Measurements from ENCODE around the gene UTP14C.
"Not testable (repeated sequence)": the region's sequence is repeated elsewhere in the genome, so short reads cannot be mapped to it uniquely, and the experiment has no call there.

UTP14C gene, protein sequence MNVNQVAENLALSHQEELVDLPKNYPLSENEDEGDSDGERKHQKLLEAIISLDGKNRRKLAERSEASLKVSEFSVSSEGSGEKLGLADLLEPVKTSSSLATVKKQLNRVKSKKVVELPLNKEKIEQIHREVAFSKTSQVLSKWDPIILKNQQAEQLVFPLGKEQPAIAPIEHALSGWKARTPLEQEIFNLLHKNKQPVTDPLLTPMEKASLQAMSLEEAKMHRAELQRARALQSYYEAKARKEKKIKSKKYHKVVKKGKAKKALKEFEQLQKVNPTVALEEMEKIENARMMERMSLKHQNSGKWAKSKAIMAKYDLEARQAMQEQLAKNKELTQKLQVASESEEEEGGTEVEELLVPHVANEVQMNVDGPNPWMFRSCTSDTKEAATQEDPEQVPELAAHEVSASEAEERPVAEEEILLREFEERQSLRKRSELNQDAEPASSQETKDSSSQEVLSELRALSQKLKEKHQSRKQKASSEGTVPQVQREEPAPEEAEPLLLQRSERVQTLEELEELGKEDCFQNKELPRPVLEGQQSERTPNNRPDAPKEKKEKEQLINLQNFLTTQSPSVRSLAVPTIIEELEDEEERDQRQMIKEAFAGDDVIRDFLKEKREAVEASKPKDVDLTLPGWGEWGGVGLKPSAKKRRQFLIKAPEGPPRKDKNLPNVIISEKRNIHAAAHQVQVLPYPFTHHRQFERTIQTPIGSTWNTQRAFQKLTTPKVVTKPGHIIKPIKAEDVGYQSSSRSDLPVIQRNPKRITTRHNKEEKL

DNA sequence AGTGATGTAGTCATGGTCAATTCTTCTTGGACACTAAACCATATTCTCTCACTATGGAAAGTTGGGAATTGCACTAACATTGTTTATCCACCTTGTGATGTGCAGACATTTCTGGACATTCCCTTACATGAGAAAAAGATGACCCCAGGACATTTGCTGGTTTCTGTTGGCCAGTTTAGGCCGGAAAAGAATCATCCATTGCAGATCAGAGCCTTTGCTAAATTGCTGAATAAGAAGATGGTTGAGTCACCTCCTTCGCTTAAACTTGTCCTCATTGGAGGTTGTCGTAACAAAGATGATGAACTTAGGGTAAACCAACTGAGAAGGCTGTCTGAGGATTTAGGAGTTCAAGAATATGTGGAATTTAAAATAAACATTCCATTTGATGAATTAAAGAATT lies at the start of gene UTP14C:
Gene UTP14C, plus strand, starts transcription at position 211 of the 400 bp plus-strand sequence. CDS start 4,114 bp downstream, outside the sequence.
- no peak for FAIRE-seq

- FAIRE-seq: no peak
Measured at GRCh38 chr13:51976423-51976822, 48.1 kb upstream of the UTP14C start.

DNA sequence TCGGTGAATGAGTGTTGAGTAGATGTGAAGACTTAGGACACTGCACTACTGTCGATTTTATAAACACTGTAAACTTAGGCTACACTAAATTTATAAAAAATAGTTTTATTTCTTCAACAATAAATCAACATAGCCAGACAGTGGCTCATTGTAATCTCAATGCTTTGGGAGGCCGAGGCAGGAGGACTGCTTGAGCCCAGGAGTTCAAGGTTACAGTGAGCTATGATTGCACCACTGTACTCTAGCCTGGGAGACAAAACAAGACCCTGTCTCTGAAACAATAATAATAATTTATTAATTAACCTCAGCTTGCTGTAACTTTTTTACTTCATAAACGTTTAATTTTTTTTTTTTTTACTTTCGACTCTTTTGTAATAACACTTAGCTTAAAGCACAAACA lies 47.6 kb upstream of the UTP14C start:
- FAIRE-seq: no peak

DNA sequence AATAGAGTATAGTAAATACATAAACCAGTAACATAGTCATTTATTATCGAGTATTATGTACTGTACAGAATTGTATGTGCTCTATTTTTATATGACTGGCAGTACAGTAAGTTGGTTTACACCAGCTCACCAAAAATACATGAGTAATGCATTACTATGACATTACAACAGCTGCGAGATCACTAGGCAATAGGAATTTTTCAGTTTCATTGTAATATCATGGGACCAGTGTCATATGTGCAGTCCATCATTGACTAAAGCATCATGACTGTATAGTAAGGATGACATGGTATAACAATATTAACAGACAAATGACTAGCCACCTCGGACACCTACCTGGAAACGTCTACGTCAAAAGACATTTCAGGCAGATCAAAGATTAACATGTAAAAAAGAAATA lies 46.9 kb upstream of the UTP14C start:
- no peak for FAIRE-seq

GRCh38 chr13:51978796-51979556 lies 45.5 kb upstream of the UTP14C start:
- no peak for FAIRE-seq

DNA sequence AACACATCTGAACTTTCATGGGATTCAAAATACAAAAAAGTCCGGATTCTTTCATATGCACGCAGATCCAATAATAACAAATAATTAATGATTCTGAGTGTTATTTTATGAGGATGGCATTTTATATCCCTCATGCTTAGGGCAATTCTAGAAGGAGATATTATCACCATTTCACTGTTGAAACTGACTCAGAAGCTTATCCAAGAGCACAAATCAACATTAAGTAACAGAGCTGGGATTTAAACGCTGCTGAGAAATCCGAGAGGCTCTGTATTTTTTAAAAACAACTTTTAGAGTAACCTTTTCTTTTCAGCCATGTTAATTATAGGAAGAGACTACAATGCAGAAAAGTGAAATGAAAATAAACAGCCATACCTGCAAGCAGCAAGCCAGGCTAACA lies 43.6 kb upstream of the UTP14C start:
- FAIRE-seq: no peak

GRCh38 chr13:51981355-51981754 lies 43.1 kb upstream of the UTP14C start:
- no peak for FAIRE-seq

GRCh38 chr13:51983292-51983691 lies 41.2 kb upstream of the UTP14C start:
- FAIRE-seq: not testable (repeated sequence)

GRCh38 chr13:51984904-51985303 lies 39.6 kb upstream of the UTP14C start:
- FAIRE-seq: not testable (repeated sequence)

DNA sequence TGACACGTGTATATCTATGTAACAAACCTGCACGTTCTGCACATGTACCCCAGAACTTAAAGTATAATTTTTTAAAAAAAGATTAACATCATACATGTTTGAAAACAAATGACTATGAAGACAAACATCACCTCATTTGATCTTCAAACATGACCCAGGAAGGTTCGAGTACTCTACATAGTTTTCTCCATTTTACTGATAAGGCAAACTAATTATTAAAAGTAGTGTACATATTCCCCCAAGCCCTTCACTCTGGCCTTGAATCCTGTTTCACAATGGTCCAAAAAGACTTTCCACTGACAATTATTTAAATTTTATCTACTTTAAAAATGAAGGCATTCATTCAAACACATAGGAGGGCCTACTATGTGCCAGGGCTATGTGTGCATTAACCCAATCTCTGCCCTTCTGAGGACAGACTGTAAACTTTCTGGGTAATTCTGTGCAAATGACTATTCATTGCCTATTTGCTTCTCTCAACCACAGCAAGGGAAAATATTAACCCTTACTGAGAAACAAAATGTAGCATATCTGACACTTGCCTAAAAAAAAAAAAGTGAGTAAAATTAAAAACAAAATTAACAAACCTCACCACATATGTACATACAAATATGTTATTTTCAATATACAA lies 35.4 kb upstream of the UTP14C start:
- FAIRE-seq: no peak

- no peak for FAIRE-seq
Measured at GRCh38 chr13:51993713-51994112, 30.8 kb upstream of the UTP14C start.

DNA sequence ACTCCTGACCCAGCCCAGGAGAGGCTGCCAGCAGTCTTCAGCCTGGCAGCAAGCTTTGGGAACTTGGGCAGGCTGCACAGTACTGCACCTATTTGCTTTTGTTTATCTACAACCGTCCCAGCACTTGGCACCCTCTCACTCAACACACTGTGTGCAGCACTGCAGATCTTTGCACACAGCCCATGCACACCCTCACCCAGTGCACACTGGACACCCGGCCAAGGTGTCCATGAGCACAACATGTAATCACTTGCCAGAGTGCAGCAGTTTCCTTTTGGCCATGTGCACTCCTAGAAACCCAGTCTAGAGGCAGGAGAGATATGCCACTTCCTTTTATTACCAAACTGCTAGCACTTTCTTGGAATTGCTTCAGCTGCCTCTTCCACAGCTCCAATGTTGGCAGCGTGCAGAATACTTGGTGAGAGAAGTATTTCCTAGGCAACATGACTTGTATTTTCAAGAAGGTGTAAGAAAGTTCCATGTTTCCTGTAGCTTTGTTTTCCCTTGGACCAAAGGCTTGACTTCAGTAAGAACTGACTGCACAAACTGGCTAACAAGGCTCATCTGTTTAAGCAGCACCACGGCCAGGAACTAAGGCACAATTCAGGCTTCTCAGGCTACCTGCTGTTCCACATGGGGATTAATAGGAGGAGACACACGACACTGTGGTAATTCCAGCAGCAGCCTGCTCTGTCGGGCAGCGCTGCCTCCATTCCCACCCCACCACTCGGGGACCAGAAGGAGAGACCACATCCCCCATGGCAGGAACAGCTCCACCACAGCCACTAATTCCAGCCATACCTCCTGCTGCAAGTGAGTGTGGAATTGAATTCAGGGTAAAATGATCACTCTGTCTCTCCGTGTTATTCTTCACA lies 28.6 kb upstream of the UTP14C start:
- no peak for FAIRE-seq

- no peak for FAIRE-seq
Measured at GRCh38 chr13:51996641-51997040, 27.9 kb upstream of the UTP14C start.

GRCh38 chr13:51997186-51997585 lies 27.3 kb upstream of the UTP14C start:
- no peak for FAIRE-seq

DNA sequence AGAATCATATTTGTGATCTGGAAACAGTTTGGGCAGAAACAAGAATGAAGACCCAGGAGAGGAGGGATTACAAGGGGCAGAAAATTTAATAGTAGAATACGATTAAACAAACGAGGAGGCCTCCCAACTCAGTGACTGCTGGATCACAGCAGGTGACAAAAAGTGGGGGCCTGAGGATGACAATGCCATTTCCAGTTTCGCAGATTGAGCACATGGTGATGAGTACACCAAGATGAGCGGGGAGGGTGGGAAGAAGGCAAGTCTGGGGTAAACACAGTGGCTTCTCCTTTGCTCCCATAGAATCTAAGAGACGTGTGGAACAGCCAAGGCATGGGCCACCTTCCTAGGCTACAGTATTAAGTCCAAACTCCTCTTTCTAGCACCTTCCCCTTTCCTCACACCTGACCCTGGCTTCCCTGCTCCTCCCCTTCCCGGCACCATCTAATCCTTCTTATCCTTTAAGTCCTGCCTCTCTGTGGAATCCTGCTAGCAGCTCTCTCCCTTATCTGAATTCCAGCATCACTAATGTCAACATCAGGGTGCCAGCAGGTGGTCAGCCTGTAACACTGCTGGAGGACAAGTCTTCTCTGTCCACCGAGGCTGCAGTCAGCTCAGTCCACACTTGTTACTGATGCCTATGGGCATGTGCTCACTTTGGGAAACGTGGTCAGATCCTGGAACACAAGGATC lies 26.7 kb upstream of the UTP14C start:
- no peak for FAIRE-seq

DNA sequence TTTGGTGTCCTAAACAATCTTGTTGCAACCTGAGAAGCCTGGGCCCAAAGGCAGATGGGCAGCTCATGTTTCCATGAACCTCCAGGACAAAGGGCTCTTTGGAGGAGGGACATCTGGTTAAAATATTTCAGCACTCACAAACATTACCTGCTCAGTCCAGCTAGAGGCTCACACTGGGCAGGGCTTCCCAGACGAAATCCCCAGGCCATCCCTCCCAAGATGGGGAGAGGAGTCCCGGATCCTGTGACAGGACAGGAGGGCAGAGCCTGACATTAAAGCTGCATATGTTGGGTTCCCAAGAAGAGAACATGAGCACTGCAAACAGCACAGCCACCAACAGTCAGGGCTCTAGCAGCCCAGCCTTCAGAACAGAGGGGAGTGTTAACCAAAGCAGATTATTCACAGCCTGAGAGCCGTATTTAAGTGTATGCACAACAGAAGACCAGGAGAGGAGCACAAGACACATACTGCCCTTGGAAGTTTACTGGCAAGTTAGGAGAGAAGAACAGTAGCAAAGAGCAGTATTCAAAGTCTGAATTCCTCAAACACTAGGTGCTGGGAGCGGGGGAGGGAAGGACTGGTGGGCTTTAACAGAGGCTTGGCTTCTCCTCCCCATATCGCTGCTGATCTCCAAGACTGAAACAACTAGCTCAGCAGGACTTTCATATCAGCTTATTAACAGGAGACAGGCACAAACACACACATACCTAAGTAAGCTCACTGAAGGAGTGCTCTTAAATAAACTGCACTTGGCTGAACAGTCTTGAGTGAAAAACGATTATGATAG lies 25.6 kb upstream of the UTP14C start:
- FAIRE-seq: no peak

DNA sequence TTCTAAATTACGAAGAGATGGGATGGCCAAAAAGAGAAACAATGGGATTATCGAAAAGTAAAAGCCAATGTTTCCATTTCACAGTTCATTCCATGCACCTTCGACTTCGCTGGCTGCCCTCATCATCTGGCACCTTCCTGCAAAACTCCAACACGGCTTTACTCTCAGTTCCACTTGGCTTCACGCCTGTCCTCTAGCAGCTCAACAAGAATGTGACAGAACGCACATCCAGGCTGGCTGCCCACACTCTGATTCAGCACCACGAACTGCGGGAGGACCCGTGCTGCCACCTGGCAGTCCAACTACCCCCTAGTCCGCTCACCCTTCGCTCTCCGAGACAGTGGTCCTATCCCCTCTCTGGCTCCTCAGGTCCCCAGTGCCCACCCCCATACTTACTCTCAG lies 25.0 kb upstream of the UTP14C start:
- FAIRE-seq: no peak

DNA sequence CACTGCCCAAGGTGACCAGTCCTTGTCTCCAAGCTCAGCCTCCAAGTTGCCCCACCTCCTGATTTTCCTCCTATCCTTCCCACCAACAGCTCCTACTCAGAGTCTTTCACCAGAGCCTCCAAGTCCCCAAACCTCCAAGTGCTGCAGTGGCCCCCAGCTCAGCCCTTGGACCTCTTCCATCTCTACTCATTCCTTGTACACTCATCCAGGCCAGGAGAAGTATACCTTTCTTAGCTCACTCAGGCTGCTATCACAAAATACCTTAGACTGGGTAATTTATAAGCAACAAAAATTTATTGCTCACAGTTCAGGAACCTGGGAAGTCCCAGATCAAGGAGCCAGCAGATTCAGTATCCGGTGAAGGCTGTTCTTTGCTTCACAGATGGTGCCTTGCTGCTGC lies 24.6 kb upstream of the UTP14C start:
- FAIRE-seq: no peak

DNA sequence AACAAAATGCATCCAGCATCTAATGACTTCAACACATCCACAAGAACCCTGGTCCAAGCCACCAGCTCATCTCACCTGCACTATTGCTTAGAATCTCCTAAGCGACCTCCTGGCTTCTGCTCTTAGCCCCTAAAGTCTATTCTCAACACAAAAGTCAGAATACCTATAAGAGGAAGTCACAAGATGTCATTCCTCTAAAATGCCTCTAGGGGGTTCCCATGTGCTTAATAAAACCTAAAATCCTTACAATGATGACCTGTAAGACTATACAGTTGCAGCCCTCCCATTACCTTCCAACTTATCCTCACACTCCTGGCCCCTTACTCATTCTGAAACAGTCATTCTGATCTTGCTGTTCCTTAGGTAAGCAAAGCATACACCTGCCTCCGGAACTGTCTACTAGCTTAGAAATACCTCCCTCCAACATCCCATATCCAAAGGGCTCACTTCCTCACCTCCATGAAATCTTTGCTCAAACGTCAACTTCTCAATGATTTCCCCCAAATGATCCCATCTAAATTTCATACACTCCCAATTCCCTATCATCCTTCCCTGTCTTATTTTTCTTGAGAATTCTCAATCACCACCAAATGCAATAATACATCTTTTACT lies 23.3 kb upstream of the UTP14C start:
- peak; percentile 78 for FAIRE-seq

DNA sequence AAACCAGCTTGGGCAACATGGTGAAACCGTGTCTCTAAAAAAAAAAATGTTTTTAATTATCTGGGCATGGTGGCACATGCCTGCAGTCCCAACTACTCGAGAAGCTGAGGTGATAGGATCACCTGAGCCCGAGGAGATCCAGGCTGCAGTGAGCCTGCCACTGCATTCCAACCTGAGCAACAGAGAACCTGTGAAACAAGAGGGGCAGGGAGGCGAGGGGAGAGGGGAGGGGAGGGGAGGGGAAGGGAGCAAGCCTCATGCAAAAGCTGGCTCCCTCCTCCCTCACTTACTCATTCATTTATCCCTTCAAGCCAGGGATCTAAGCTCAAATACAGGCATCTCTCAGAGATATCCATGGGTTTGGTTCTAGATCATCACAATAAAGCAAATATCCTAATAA lies 22.1 kb upstream of the UTP14C start:
- no peak for FAIRE-seq

Measured in G401.6 (cell line).